Gastroesophageal sphincter (tissue), 4 donors: ENCODE data around the gene HDAC4. TPM values are rescaled to one million over a fixed set of nuclear protein-coding genes. Genes with fewer than 3 reads are reported as not detected.

Experiments
- ATAC-seq: fragments of 150-250 bp; one replicate; pipeline ENCODE4 v1.9.1; 2016; ENCODE audit warnings: mild to moderate bottlenecking, moderate library complexity
- H3K27ac ChIP-seq, 4 donors: fragments of 200-600 bp; sonication (generic) in 3 of 4; 1 replicate in 3 of 4; 2 replicates in 1 of 4; pipeline ENCODE4 v1.5.1; 2016 to 2019
- H3K27me3 ChIP-seq: fragments of 200-600 bp; sonication (generic); one replicate; pipeline ENCODE4 v1.5.1; 2019
- H3K36me3 ChIP-seq, 2 donors: fragments of 200-600 bp; sonication (generic); one replicate each; pipeline ENCODE4 v1.5.1; 2019; ENCODE audit warnings: control low read depth in 1 of 2
- H3K4me1 ChIP-seq, 3 donors: fragments of 200-600 bp; sonication (generic); 1 replicate in 2 of 3; 2 replicates in 1 of 3; pipeline ENCODE4 v1.5.1; 2016 to 2019; ENCODE audit warnings: control low read depth in 2 of 3
- H3K4me3 ChIP-seq, 2 donors: fragments of 200-600 bp; sonication (generic); one replicate each; pipeline ENCODE4 v1.5.1; 2019; ENCODE audit warnings: mild to moderate bottlenecking in 1 of 2, moderate library complexity in 1 of 2
- H3K9me3 ChIP-seq, 3 donors: fragments of 200-600 bp; sonication (generic); one replicate each; pipeline ENCODE4 v1.5.1; 2017 to 2019; ENCODE audit warnings: control low read depth in 2 of 3
- EP300 ChIP-seq: sonication (generic); formaldehyde crosslinking; IDR thresholded peaks from one replicate; pipeline ENCODE4 v1.6.1; 2017; ENCODE audit warnings: antibody characterized with exemption, mild to moderate bottlenecking
- POLR2A ChIP-seq, 2 donors: fragments of 450-650 bp; IDR thresholded peaks; one replicate each; pipeline ENCODE4 v1.6.1; 2017; ENCODE audit warnings: antibody characterized with exemption in 2 of 2, mild to moderate bottlenecking in 2 of 2, moderate library complexity in 1 of 2
- POLR2AphosphoS5 ChIP-seq: sonication (generic); formaldehyde crosslinking; IDR thresholded peaks from one replicate; pipeline ENCODE4 v1.6.1; 2017; ENCODE audit warnings: antibody characterized with exemption
- WGBS, 2 donors: methylation state at CpG; one replicate each; pipeline ENCODE4 v1.1.5; 2018; ENCODE audit warnings: low coverage in 1 of 2; 5-methylcytosine and 5-hydroxymethylcytosine counted together
- total RNA-seq, 4 donors: library from RNA; depleted of rRNA; stranded (reverse); fragments of >200 nt; gene quantifications; one replicate each; pipeline ENCODE4 v1.1.0, GENCODE V29; 2016
- TF ChIP-seq, protein P1 (sequence below), 4 experiments: fragments of 200-600 bp in 2 of 4; fragments of 450-650 bp in 2 of 4; sonication (generic) in 1 of 4; IDR thresholded peaks; one replicate each; pipeline ENCODE4 v1.5.1; 2017 to 2019; ENCODE audit warnings: antibody characterized with exemption in 4 of 4, mild to moderate bottlenecking in 2 of 4, moderate library complexity in 2 of 4

The HDAC4 gene
- total RNA-seq, 4 donors from 2014 or later: 41.3 to 104 (median 85.8) TPM

DNA sequence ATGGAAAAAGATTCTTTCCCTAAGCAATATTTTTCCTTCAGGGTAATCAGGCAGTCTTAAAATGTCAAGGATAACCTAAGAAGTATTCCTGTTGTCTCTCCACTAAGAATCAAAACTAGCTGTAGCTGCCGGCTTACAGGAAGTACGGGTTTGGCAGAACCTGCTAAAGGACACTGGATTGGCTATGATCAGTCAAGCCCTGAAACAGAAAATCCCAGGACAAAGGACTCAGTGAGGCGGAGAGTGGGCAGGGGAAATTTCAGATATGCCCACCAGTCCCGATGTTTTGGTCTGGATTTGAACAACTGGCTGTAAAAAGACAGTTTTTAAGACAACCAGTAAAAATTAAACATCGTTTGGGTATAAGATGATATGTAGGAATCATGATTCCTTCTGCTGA, 155.7 kb downstream of the HDAC4 start:
- no peak for ATAC-seq
- Histone ChIP-seq H3K9me3 (no peaks in the 10 kb centered on the region), H3K4me1 (peaks cover 0 to 83% (median 36%) of the 10 kb centered on the region in 3 donors), H3K4me3 (no peak overlapping the region), H3K27ac (peak overlapping the region; percentile 20 to 81 (median 73)), H3K27me3 (no peaks in the 10 kb centered on the region), H3K36me3 (no peaks in the 10 kb centered on the region)
- WGBS, 2 donors: 38 to 50% methylated on average over 3 to 5 of the region's 5 CpGs
- TF ChIP-seq POLR2A (IDR thresholded peaks at IDR 0.05) (no peak), EP300 (no peak), POLR2AphosphoS5 (no peak)
- TF ChIP-seq, protein P1, sequence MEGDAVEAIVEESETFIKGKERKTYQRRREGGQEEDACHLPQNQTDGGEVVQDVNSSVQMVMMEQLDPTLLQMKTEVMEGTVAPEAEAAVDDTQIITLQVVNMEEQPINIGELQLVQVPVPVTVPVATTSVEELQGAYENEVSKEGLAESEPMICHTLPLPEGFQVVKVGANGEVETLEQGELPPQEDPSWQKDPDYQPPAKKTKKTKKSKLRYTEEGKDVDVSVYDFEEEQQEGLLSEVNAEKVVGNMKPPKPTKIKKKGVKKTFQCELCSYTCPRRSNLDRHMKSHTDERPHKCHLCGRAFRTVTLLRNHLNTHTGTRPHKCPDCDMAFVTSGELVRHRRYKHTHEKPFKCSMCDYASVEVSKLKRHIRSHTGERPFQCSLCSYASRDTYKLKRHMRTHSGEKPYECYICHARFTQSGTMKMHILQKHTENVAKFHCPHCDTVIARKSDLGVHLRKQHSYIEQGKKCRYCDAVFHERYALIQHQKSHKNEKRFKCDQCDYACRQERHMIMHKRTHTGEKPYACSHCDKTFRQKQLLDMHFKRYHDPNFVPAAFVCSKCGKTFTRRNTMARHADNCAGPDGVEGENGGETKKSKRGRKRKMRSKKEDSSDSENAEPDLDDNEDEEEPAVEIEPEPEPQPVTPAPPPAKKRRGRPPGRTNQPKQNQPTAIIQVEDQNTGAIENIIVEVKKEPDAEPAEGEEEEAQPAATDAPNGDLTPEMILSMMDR (IDR thresholded peaks at IDR 0.05): no peak

DNA sequence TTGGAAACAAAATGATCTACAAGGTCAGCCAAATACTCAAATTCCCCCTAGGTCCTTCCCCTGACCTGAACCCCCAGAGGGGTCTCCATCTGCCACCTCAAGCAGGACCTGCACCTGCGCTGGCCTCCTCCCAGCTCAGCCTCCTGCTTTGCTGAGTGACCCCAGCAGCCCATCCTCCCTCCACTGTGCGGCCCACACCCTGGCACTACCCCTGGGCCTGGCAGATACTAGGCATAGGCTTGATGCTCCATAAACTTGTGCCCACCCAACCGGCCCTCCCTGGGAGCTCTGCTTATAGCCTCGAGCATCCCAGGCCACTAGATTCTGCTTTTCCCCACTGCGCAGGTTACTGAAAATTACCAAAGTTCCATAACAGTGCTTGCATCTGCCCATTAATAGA, 156.2 kb downstream of the HDAC4 start:
- 69 to 72% methylated on average over 3 of the region's 5 CpGs for whole genome bisulfite sequencing, 2 donors
- TF ChIP-seq EP300 (no peak), POLR2AphosphoS5 (no peak), POLR2A (IDR thresholded peaks at IDR 0.05) (no peak)
- TF ChIP-seq, protein P1 (IDR thresholded peaks at IDR 0.05): no peak
- Histone ChIP-seq H3K4me3 (no peak overlapping the region), H3K4me1 (peaks cover 0 to 83% (median 38%) of the 10 kb centered on the region in 3 donors), H3K27ac (peak overlapping the region in 3 of 4 donors; percentile 68 to 81 (median 78)), H3K27me3 (no peaks in the 10 kb centered on the region), H3K36me3 (no peaks in the 10 kb centered on the region), H3K9me3 (no peaks in the 10 kb centered on the region)
- no peak for ATAC-seq

DNA sequence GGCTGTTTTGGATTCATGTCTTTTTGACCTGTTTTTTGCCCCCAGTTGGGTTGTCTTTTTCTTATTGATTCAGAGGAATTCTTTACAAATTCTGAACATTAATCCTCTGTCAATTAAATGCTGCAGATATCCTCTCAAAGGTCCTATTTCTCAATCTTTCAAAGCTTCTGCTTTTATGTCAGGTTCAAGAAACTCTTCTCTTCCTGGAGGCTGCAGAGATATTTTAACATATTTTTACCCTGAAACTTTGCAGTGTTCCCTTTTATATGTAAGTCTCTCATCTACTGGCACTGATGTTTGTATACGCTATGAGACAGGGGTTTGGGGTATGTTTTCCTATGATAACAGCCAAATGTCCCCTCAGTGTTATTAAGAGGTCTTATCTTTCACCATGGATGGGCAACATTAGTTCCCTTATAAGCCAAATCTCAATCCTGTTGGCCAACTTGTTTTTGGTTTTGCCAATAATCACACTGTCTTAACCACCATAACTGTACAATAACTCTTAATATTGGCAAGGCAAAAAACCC, 159.3 kb downstream of the HDAC4 start:
- Histone ChIP-seq H3K27me3 (no peaks in the 10 kb centered on the region), H3K27ac (peak overlapping the region in 2 of 4 donors; percentile 85 to 86), H3K4me1 (peaks cover 0 to 86% (median 44%) of the 10 kb centered on the region in 3 donors), H3K36me3 (no peaks in the 10 kb centered on the region), H3K9me3 (no peaks in the 10 kb centered on the region), H3K4me3 (no peak overlapping the region)
- 83 to 100% methylated on average over 1 of the region's 1 CpG for WGBS, 2 donors
- TF ChIP-seq, protein P1 (IDR thresholded peaks at IDR 0.05): no peak
- no peak for TF ChIP-seq POLR2AphosphoS5
- no peak for TF ChIP-seq EP300
- no peak for TF ChIP-seq POLR2A (IDR thresholded peaks at IDR 0.05)
- ATAC-seq: no peak

DNA sequence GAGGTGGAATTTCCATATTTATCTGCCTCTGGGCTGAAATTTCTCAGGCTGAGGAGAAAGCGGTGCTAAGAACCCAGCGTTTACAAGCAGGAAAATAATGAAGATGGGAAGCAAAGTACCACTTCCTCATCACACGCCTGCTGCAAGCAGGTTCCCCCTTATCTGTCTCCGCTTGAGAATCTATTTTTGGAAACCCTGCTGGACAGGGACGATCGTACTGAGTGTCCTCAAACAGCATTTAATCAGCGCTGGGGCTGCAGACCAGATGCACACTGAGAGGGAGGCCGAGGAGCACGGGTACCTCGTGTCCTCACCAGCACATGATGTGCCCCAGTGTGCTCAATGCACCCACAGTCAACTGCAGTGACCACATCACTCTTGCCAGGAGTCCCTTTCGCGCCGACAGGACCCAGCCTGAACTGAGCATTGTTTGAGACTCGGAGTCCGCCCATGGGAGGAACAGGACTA, 160.4 kb downstream of the HDAC4 start:
- peak; percentile 50 for ATAC-seq
- TF ChIP-seq, protein P1 (IDR thresholded peaks at IDR 0.05): peak in 1 of 4 experiments; percentile 10
- TF ChIP-seq EP300 (no peak), POLR2A (IDR thresholded peaks at IDR 0.05) (no peak), POLR2AphosphoS5 (no peak)
- H3K4me3 ChIP-seq: peak overlapping the region in 1 of 2 donors; percentile 31
- H3K27ac ChIP-seq: peak overlapping the region in 3 of 4 donors; percentile 74 to 86 (median 85)
- WGBS, 2 donors: 0 to 42% methylated on average over 2 to 10 of the region's 15 CpGs
- peaks cover 0 to 2% of the 10 kb centered on the region in 2 donors for H3K36me3 ChIP-seq
- H3K27me3 ChIP-seq: no peaks in the 10 kb centered on the region
- H3K4me1 ChIP-seq: peaks cover 0 to 82% (median 35%) of the 10 kb centered on the region in 3 donors
- H3K9me3 ChIP-seq: no peaks in the 10 kb centered on the region
